Effector memory CD8-positive, alpha-beta T cell (primary cell): ENCODE data around the gene SSR2.
A peak's percentile ranks its signal among the peaks of the same experiment; 100 is the strongest.

Source experiments
- ATAC-seq: fragments of 150-1000 bp; cut with Tn5 transposase; replicated peaks from 2 replicates; pipeline ENCODE4 v1.10.0; 2021; ENCODE audit warnings: mild to moderate bottlenecking, moderate library complexity
- DNase-seq, 3 experiments: peaks; one replicate each; pipeline ENCODE4 v3.0.0; 2021
- H3K27ac Mint-ChIP-seq, 2 donors: one replicate each; pipeline ENCODE4 v1.8.0; 2022; ENCODE audit warnings: mild to moderate bottlenecking in 2 of 2, mixed read lengths in 2 of 2, moderate library complexity in 2 of 2
- H3K27me3 Mint-ChIP-seq, 2 donors: one replicate each; pipeline ENCODE4 v1.8.0; 2022; ENCODE audit warnings: mixed read lengths in 2 of 2
- H3K36me3 Mint-ChIP-seq: one replicate; pipeline ENCODE4 v1.8.0; 2022; ENCODE audit warnings: mild to moderate bottlenecking, moderate library complexity, mixed read lengths; ENCODE audit not compliant: insufficient read depth
- H3K4me1 Mint-ChIP-seq, 2 donors: one replicate each; pipeline ENCODE4 v1.8.0; 2022; ENCODE audit warnings: low read depth in 2 of 2, mixed read lengths in 2 of 2
- H3K4me3 Mint-ChIP-seq, 2 donors: one replicate each; pipeline ENCODE4 v1.8.0; 2022; ENCODE audit warnings: mild to moderate bottlenecking in 2 of 2, mixed read lengths in 2 of 2, moderate library complexity in 2 of 2
- H3K9me3 Mint-ChIP-seq, 2 donors: one replicate each; pipeline ENCODE4 v1.8.0; 2022; ENCODE audit warnings: mixed read lengths in 2 of 2

SSR2 gene

GRCh38 chr1:156024801-156025200 is 4.0 kb upstream of the SSR2 start:
- H3K4me1 Mint-ChIP-seq = peaks cover 11 to 14% of the 10 kb centered on the region in 2 donors
- DNase-seq = no peak
- no peak for ATAC-seq
- H3K4me3 Mint-ChIP-seq = no peak overlapping the region
- peaks cover 10% of the 10 kb centered on the region for H3K36me3 Mint-ChIP-seq
- no peak overlapping the region for H3K27ac Mint-ChIP-seq
- H3K27me3 Mint-ChIP-seq = peaks cover 5 to 8% of the 10 kb centered on the region in 2 donors
- no peaks in the 10 kb centered on the region for H3K9me3 Mint-ChIP-seq

GRCh38 chr1:156021954-156022353 is 1.2 kb upstream of the SSR2 start:
- H3K4me1 Mint-ChIP-seq = peaks cover 19 to 23% of the 10 kb centered on the region in 2 donors
- H3K4me3 Mint-ChIP-seq = peak overlapping the region; percentile 41 to 88
- H3K9me3 Mint-ChIP-seq = no peaks in the 10 kb centered on the region
- H3K36me3 Mint-ChIP-seq = peaks cover 26% of the 10 kb centered on the region
- H3K27me3 Mint-ChIP-seq = peaks cover 5 to 8% of the 10 kb centered on the region in 2 donors
- no peak for DNase-seq
- ATAC-seq = no peak
- peak overlapping the region in 1 of 2 donors; percentile 29 for H3K27ac Mint-ChIP-seq

- ATAC-seq (no peak), DNase-seq (no peak)
- Mint-ChIP-seq H3K27ac (peak overlapping the region; percentile 89 to 91), H3K9me3 (no peaks in the 10 kb centered on the region), H3K4me3 (peak overlapping the region; percentile 88 to 95), H3K36me3 (peaks cover 34% of the 10 kb centered on the region), H3K4me1 (peaks cover 23 to 24% of the 10 kb centered on the region in 2 donors), H3K27me3 (peaks cover 5 to 8% of the 10 kb centered on the region in 2 donors)
Measured at GRCh38 chr1:156021093-156021428, 310 bp upstream of the SSR2 start.

- Mint-ChIP-seq H3K27me3 (peaks cover 0 to under 1% of the 10 kb centered on the region in 2 donors), H3K36me3 (peaks cover 42% of the 10 kb centered on the region), H3K27ac (peak overlapping the region; percentile 89 to 91), H3K9me3 (no peaks in the 10 kb centered on the region), H3K4me1 (peaks cover 21 to 22% of the 10 kb centered on the region in 2 donors), H3K4me3 (peak overlapping the region; percentile 88 to 95)
- ATAC-seq (no peak), DNase-seq (no peak)
Measured at GRCh38 chr1:156019946-156020292, 832 bp downstream of the SSR2 start.

GRCh38 chr1:156014829-156015228 is 5.9 kb downstream of the SSR2 start:
- ATAC-seq = no peak
- no peaks in the 10 kb centered on the region for H3K9me3 Mint-ChIP-seq
- DNase-seq = no peak
- no peaks in the 10 kb centered on the region for H3K27me3 Mint-ChIP-seq
- peaks cover 68% of the 10 kb centered on the region for H3K36me3 Mint-ChIP-seq
- H3K27ac Mint-ChIP-seq = peak overlapping the region in 1 of 2 donors; percentile 39
- H3K4me3 Mint-ChIP-seq = no peak overlapping the region
- peaks cover 12 to 19% of the 10 kb centered on the region in 2 donors for H3K4me1 Mint-ChIP-seq

GRCh38 chr1:156012051-156012817 is 8.5 kb downstream of the SSR2 start:
- Mint-ChIP-seq H3K27me3 (no peaks in the 10 kb centered on the region), H3K27ac (no peak overlapping the region), H3K36me3 (peaks cover 78% of the 10 kb centered on the region), H3K4me3 (no peak overlapping the region), H3K4me1 (peaks cover 4 to 15% of the 10 kb centered on the region in 2 donors), H3K9me3 (no peaks in the 10 kb centered on the region)
- ATAC-seq (no peak), DNase-seq (no peak)

- DNase-seq = no peak
- H3K27me3 Mint-ChIP-seq = no peaks in the 10 kb centered on the region
- peaks cover 19 to 21% of the 10 kb centered on the region in 2 donors for H3K4me1 Mint-ChIP-seq
- peaks cover 65% of the 10 kb centered on the region for H3K36me3 Mint-ChIP-seq
- ATAC-seq = no peak
- peak overlapping the region in 1 of 2 donors; percentile 82 for H3K27ac Mint-ChIP-seq
- no peaks in the 10 kb centered on the region for H3K9me3 Mint-ChIP-seq
- no peak overlapping the region for H3K4me3 Mint-ChIP-seq
Measured at GRCh38 chr1:156009404-156009803, 11.3 kb downstream of the SSR2 start.

- Mint-ChIP-seq H3K27ac (peak overlapping the region in 1 of 2 donors; percentile 32), H3K4me3 (no peak overlapping the region), H3K27me3 (no peaks in the 10 kb centered on the region), H3K9me3 (no peaks in the 10 kb centered on the region), H3K4me1 (peaks cover 23 to 28% of the 10 kb centered on the region in 2 donors), H3K36me3 (peaks cover 53% of the 10 kb centered on the region)
- DNase-seq (no peak), ATAC-seq (no peak)
Measured at GRCh38 chr1:156006666-156007376, 13.9 kb downstream of the SSR2 start.

- ATAC-seq = peak; percentile 98
- Mint-ChIP-seq H3K4me3 (peak overlapping the region; percentile 36 to 57), H3K27me3 (no peaks in the 10 kb centered on the region), H3K9me3 (no peaks in the 10 kb centered on the region), H3K36me3 (peaks cover 39% of the 10 kb centered on the region), H3K27ac (peak overlapping the region; percentile 70 to 86), H3K4me1 (peaks cover 18 to 32% of the 10 kb centered on the region in 2 donors)
- DNase-seq = peak; percentile 29 to 32 (median 31)
Measured at GRCh38 chr1:156004843-156005584, 15.7 kb downstream of the SSR2 start.

- Mint-ChIP-seq H3K4me3 (no peak overlapping the region), H3K27ac (no peak overlapping the region), H3K36me3 (peaks cover 29% of the 10 kb centered on the region), H3K4me1 (peaks cover 18 to 28% of the 10 kb centered on the region in 2 donors), H3K9me3 (no peaks in the 10 kb centered on the region), H3K27me3 (no peaks in the 10 kb centered on the region)
- ATAC-seq (no peak), DNase-seq (no peak)
Measured at GRCh38 chr1:156003923-156004188, 16.9 kb downstream of the SSR2 start.

- no peak overlapping the region for H3K4me3 Mint-ChIP-seq
- no peaks in the 10 kb centered on the region for H3K27me3 Mint-ChIP-seq
- H3K9me3 Mint-ChIP-seq = no peaks in the 10 kb centered on the region
- DNase-seq = no peak
- peak overlapping the region in 1 of 2 donors; percentile 75 for H3K27ac Mint-ChIP-seq
- H3K36me3 Mint-ChIP-seq = peaks cover 14% of the 10 kb centered on the region
- no peak for ATAC-seq
- peaks cover 18 to 28% of the 10 kb centered on the region in 2 donors for H3K4me1 Mint-ChIP-seq
Measured at GRCh38 chr1:156002188-156002911, 18.4 kb downstream of the SSR2 start.

- Mint-ChIP-seq H3K27me3 (no peaks in the 10 kb centered on the region), H3K4me3 (no peak overlapping the region), H3K4me1 (peaks cover 16 to 27% of the 10 kb centered on the region in 2 donors), H3K27ac (peak overlapping the region in 1 of 2 donors; percentile 75), H3K9me3 (no peaks in the 10 kb centered on the region), H3K36me3 (peaks cover 9% of the 10 kb centered on the region)
- DNase-seq = no peak
- no peak for ATAC-seq
Measured at GRCh38 chr1:156001662-156002171, 19.0 kb downstream of the SSR2 start.
